ENCODE measurements around the gene ONECUT1.
"Not testable (repeated sequence)": the region's sequence is repeated elsewhere in the genome, so short reads cannot be mapped to it uniquely, and the experiment has no call there.

ONECUT1 gene

DNA sequence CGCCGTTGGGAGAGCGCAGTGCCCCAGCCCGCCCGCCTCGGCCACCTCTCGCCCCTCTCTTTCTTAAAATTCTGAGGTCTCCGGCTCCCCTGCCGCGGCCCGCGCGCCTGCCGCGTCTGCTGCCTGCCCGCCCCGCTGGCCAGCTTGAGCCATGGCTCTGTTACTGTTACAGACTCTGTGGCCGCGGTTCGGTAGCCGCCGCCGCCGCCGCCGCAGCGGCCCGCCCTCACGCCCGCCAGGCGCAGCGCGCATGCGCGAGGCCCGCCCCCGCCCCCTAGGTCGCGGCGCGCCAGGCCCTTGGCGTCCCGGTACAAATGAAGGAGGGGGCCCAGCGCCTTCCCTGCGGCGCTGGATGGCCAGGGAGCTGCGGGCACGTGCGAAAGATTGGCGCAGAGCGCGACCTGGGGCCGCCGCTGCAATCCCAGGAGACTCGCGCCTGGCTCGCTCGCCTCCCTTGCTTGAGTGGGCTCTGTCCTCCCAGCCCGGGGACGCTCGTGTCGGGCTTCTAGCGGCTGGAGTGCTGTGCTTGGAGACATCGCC is at the start of gene ONECUT1:
Gene ONECUT1, minus strand, starts transcription at position 168 of the 540 bp plus-strand sequence. CDS start 452 bp downstream, outside the sequence.
- peak; percentile 53 for DNase-seq

- no peak for DNase-seq
These were observed 44.2 kb upstream of the ONECUT1 start for GRCh38 chr15:52834379-52834778.

DNA sequence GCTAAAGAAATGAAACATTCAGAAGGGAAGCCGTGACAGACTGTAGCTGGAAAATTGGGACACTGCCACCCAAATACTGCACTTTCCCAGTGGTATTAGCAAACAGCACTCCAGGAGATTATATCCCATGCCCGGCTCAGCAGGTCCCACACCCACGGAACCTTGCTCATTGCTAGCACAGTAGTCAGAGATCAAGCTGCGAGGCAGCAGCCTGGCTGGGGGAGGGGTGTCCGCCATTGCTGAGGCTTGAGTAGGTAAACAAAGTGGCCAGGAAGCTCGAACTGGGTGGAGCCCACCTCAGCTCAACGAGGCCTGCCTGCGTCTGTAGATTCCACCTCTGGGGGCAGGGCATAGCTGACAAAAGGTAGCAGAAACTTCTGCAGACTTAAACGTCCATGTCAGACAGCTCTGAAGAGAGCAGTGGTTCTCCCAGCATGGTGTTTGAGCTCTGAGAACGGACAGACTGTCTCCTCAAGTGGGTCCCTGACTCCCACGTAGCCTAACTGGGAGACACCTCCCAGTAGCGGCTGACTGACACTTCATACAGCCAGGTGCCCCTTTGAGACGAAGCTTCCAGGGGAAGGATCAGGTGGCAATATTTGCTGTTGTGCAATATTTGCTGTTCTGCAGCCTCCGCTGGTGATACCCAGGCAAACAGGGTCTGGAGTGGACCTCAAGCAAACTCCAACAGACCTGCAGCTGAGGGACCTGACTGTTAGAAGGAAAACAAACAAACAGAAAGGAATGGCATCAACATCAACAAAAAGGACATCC is 34.2 kb upstream of the ONECUT1 start:
- DNase-seq, result not testable (repeated sequence)

DNA sequence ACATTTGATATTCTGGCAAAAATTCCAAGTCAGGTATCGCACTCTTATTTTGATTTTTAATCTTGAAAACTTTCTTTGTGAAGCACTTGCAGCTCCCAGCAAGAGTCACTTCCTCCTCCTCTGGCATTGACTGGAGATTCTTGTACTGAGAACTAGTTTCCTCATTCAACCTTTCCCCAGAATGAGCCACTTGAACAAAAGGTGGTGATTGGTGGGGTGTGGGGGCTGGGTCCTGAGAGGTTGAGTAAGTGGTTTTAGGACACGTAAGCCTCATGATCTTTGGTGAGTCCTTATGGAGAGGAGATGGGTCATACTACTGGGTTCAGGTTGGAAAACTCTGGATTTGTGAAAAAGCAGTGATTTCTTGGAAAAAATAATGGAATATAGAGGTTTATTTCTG is 32.3 kb upstream of the ONECUT1 start:
- DNase-seq, result no peak

GRCh38 chr15:52819253-52819652 is 29.1 kb upstream of the ONECUT1 start:
- no peak for DNase-seq

GRCh38 chr15:52815899-52816298 is 25.8 kb upstream of the ONECUT1 start:
- DNase-seq, result not testable (repeated sequence)

DNA sequence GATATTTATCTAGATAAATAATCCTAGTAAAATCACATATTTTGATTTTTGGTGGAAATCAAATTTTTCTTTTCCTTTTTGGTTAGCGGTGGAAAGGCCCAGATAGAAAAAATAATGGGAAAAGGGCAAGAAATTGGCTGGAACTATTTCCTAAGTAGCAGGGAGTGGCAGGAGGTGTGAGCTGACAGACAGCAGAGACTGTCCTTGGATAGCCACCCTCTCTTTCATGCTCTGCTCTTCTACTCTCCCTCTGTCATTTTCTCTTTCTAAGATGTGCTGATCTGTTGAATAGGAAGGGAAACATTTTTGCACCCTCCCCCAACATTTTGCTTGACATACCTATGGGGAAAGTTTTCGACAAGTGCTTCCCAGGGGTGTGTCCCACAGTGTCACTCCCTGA is 18.9 kb upstream of the ONECUT1 start:
- no peak for DNase-seq

DNA sequence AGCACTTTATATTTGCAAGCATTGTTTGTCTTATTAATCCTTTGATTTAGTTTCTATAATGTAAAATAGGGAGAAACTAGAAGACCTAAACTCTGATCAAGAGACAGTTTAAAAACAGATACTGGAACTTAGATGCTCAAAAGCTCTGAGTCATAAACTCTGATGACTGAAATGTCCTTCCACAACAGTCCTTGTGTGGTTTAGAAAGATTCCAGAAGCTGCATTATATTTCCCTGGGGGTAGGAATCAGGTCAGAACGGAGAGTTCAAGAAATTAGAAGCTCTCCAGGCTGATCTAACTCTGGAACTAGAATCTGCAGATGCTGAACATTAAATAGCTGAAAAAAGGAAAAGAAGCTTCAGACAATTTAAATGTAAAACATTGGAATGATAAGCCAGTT is 18.3 kb upstream of the ONECUT1 start:
- DNase-seq, result no peak

DNA sequence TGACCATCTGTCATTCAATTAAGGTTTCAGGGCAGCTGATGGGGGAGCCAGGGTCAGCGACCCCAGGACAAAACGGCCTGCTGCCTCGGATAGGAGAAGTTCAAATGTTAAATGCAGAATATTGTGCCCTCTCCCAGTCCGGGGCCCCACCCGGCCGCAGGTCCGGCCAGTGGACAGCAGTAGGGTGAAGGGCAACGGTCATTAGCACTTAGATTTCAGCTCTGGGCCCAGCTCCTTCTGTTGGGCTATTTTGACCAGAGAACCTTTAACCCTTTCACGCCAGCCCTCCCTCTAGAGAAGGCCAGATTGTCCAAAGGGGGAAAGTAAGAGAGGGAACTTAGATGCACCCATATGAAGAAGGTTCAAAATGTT is 16.1 kb upstream of the ONECUT1 start:
- no peak for DNase-seq

- no peak for DNase-seq
These were observed 15.5 kb upstream of the ONECUT1 start for GRCh38 chr15:52805351-52806283.

DNA sequence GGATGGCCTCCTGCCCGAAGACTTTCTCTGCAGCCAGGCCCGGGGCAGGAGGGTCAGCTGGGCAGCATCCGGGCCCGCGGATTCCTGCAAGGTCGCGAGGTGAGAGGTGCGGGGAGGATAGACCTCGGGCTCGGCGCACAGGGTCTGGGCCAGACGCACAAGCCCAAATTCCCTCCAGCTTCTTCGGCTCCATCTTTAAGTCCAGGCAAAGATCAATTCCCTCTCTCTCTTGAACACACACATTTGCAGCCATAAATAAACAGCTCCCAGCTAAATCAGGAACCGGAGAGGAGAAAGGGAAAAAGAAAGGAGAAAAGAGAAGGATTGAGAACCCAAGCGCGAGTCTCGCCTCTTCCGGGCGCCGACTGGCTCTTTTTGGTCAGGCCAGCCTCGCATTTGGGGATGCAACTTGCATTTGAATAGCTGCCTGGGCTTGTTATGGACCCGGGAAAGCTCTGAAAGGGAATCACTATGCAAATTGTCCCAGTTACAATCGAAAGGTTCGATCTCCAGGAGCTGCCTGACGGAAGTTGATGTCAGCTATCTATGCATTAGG is 14.5 kb upstream of the ONECUT1 start:
- no peak for DNase-seq

- no peak for DNase-seq
These were observed 13.6 kb upstream of the ONECUT1 start for GRCh38 chr15:52803467-52804306.

- no peak for DNase-seq
These were observed 13.0 kb upstream of the ONECUT1 start for GRCh38 chr15:52803108-52803466.

- no peak for DNase-seq
These were observed 12.0 kb upstream of the ONECUT1 start for GRCh38 chr15:52802110-52802509.

DNA sequence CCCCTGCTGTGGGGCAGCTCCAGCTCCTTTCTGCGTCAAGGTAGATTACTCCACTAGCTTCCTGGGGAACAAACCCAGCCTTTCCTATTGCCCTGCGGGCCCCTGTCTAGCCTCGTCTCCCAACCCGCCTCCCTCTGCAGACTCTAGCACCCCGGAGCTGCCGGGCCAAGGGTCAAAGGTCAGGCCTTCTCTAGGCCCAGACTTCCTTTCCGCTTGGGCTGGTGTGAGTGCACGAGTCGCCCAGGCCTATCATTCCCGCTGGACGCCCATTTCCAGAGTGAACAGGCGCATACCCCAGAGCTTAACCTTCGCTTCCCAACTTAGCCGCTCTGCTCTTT is 11.6 kb upstream of the ONECUT1 start:
- DNase-seq, result no peak

DNA sequence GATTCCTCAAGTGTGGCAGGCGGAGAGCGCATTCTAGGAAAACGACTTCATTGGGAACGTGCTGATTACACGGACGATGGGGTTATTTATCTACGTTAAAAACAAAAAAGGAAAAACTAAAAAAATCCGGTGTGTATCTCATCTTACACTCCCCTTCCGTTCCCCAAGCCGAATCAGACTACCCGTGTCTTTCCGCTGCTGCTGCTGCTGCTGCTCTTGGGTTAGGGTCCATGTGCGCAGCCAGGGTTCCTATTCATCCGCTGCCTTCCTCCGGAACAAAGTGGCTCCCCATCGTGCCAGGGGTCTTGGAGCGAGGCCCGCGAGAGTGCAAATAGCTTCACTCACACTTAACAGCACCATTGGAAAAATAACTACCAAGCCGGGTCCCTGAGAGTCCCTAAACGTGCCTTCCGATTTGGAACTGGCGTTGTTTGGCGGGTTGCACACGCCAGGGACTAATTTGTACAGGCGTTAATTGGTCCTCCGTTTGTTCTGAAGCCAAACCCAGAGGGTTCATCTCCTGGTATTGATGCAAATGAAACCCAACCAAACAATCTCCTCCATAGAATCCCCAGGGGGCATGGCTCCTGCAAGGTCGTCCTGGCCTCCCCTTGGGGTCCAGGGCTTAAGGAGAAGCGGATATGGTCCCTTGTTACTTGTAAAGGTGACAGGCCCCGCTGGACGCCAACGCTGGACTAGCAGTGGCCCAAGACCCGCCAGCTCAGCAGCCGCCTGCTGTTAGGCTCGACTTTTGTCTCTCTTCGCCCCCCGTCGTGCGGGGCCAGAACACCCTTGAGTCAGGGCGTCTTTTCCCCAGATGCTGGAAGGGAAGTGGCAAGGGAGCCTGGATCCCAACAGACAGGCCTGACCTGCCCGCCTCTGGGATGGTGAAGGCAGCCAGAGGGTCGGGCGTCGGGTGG is 11.0 kb upstream of the ONECUT1 start:
- no peak for DNase-seq

- no peak for DNase-seq
These were observed 9.1 kb upstream of the ONECUT1 start for GRCh38 chr15:52799145-52799811.

DNA sequence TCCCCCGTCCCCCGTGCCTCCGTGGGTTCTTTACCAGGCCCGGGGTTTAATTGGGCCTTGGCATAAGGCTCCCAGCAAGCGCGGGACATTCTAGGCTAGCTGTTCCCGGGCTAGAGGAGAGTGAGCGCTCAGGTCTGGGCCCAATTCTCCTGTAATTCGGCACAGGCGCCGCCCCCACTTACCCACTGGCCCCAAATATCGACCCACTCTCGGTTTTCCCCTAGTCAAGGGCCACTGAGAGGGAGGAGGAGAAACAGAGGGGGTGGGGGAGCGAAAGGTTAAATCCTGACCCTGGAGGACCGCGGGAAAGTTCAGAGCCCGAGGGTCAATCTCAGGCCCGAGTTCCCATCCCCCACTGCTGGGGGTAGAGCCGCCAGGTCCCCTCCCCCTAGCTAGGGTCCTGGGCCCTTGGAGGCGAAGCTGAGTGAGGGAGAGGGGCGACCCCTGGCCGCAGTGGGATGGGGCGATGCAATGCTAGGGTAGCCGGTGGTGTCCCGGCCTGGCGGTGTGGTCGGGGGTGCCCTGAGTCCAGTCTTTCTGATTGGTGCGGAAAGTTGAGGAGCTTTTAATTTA is 8.5 kb upstream of the ONECUT1 start:
- DNase-seq, result no peak

DNA sequence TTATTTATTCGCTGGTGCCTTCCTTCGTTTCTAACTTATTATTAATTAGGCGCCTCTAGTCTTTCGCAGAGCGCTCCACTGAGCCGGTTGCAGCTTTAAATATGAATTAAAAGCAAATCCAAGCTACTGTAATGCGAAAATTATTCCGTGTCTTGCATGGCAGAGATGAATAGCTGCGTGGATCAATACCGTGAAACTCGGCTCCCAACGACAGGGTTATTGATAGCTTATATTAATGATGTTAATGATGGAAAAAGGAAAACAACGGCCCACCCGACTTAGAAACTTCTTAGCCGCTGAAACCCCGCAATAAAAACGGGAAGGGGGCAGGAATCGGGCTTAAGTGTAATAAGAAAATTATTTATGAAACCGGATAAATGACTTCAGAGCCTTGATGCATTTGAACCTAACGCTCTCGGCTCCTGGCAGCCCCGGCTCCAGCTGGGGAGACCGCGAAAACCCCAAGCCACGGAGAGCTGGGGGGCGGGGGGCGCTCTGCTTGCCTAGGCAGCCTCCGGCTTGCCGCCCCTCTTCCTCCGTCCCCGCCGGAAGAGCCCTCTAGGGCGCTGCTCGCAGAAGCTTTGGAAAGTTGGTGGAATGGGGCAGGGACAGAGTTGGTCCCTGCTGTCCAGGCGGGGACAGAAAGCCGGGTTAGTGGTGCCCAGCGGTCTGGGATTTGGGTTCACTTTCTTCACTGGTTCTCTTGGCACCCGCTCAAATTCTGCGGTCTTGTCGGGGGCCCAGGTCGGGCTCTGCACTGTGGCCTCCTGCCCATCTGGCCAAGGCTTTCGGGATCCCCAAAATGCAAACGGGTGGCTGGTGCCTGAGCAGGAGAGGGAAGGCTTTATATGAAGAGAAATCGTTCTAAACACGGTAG is 7.7 kb upstream of the ONECUT1 start:
- no peak for DNase-seq
